ENCODE results near the gene INAFM2.

DNA sequence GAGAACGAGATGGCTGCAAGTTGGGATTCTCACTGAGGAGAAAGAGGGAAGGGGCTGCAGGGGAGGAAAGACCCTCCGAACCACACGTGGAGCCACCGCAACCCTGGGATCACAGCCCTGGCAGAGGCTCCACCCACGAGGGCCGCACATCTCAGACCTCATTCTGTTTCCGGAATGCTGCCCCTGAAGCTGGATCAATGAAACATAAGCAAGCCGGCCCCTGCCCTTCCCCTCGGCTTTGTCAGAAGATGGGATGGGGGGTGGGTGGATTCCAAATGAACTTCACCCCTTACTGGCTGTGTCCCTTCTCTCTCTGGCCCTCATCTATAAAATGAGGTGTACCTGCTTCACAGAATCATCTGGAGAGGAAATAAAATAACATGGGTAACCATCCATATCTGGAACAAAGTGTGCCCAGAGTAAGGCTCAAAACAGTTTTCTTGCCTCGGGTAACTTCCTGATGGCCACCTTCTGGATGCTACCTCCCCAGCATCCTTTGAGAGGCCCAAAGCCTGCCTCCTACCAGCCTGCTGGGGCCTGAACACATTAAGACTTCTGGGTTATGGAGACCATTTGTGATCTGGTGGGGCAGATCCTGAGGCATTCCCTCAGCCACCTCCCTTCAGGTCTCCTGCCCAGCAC is 21.9 kb downstream of the INAFM2 start:
- TF ChIP-seq TAF1 (IDR thresholded peaks at IDR 0.05; ENCODE audit: borderline replicate concordance, insufficient read depth, low read length) (no peak), POLR2AphosphoS5 (IDR thresholded peaks at IDR 0.05; ENCODE audit: low read depth, low read length) (no peak)
